GM19351 (cell line): ENCODE measurements around the gene MBTPS2.
"Not testable (repeated sequence)": the region's sequence is repeated elsewhere in the genome, so short reads cannot be mapped to it uniquely, and the experiment has no call there.

ENCODE experiments used
- ATAC-seq: cut with Tn5 transposase; IDR thresholded peaks from one replicate; pipeline ENCODE4 v1.9.1; 2021; ENCODE audit warnings: mild to moderate bottlenecking, moderate library complexity; ENCODE audit not compliant: unreplicated experiment

Gene MBTPS2

DNA sequence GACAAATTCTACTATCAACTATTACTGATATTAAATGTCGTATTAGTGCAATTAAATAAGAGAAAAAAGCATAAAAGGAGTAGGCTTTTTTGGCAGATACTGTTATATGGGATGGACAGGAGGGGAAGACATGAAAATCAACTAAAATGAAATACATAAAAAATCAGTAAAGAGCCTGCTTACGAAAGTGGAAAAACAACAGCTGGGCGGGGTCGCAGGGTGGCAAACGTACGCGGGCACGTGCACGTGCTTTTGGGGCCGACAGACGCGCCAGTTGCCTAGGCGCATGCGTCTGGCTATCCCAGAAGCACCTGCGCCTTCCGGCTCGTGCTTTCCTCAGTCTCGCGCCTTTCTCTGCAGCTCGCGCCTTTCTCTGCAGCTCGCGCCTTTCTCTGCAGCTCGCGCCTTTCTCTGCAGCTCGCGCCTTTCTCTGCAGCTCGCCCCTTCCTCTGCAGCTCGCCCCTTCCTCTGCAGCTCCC is 16.6 kb downstream of the MBTPS2 start, which contains the start of gene YY2:
Gene YY2 (plus strand): TSS at position 51 of the 479 bp plus-strand sequence. CDS start 498 bp downstream, outside the sequence.
- no peak for ATAC-seq

DNA sequence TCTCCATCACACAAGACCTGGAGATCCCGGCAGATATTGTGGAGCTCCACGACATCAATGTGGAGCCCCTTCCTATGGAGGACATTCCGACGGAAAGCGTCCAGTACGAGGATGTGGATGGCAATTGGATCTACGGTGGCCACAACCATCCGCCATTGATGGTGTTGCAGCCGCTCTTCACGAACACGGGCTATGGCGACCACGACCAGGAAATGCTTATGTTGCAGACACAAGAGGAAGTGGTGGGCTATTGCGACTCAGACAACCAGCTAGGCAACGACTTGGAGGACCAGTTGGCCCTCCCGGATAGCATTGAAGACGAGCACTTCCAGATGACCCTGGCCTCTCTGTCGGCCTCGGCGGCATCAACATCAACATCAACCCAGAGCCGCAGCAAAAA is 17.1 kb downstream of the MBTPS2 start:
- ATAC-seq, result no peak

DNA sequence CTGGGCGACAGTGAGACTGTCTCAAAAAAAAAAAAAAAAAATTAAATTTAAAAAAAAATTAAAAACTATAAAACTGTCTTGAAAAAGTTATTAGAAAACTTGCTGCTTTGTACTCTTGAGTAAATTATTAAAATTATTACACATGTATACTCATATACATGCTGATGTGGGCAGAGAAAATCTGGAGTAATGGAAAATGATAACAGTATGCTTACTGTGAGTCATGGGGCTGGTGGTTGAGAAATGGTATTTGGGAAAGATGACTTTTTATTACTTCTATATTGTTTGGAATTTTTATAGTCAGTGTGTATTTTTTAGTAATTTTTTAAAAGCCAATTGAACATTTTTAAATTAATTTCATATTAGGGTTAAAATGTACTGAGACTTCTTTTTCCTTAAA is 23.8 kb downstream of the MBTPS2 start:
- ATAC-seq, result no peak

DNA sequence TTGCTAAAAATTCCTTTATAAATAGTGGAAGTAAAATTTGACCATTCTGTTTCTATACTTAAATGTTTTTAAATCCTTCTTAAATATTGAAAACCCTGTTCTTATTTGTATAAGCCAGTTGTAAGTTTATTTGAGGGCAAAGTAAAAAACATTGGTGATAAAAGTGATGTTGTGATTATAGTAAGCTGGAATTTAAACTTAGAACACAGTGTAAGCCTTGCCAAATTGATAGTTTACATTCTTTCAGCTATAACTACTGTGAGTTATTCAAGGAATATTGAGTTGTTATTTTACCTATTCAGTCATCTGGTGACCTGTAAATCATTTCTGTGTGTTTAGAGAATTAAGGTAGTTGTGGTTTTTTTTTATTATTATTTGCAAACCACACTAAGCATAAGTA is 26.0 kb downstream of the MBTPS2 start:
- ATAC-seq, result no peak

DNA sequence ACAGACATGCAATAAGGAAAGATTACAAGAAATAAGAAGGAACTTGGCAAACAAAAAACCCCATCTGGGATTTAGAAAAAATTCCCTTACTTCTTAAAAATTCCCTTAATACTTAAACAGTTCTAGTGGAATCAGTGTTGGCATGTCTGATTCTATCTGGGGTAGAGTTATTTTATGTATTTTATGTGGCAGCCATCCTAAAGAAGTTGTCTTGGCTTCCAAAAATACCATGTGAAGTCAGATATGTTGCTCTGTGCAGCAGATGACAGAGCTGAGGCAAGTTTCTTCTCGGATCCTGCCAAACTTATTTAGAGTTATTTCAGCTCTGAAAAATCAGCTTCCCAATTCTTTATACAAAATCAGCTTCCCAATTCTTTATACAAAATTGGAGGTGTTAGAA is 31.1 kb downstream of the MBTPS2 start:
- ATAC-seq, result no peak

DNA sequence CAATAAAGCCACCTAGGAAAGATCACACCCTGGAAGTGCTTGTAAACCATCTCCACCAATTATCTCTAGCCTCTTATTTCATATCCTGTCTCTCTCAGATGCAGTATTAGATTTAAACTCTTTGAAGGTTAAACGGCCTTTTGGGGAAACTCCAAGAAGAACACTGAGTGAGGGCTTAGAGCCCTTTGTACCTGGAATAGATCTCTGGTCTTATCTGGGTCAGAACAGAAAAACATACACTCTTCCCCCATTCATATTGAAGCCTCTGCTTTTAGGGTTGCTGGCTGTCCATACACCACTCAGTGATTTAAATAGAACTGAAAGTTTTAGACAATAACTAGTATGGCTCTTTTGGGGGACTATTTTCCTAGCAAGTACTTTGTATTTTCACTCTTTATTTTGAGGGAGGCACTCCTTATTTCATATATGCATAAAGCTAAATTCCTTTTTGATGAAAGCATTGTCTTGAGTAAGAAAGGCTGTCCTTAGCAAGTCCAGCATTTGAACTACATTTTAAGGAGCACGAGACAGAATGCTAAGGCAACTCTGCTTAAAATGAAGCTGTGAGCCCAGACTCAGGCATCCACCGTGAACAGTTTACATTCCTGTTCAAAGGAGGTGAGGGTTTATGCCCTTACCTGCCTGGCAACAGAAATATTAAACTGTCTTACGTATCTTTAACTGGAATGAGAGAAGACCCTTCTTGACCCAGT is 33.8 kb downstream of the MBTPS2 start:
- no peak for ATAC-seq

DNA sequence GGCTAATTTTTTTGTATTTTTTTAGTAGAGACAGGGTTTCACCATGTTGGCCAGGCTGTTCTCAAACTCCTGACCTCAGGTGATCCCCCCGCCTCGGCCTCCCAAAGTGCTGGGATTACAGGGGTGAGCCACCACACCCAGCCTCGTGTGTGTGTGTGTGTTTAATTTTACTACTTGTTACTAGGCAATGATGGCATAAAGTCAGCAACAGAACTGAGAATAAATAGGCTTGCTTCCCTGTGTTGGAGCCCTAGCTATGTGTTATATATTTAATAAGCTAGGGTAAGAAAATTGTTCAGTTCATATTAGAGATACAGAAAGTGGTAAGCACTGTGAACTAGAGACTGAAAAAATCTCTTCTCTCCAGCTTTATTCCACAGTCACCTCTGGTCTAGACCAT is 34.8 kb downstream of the MBTPS2 start:
- ATAC-seq, result not testable (repeated sequence)

DNA sequence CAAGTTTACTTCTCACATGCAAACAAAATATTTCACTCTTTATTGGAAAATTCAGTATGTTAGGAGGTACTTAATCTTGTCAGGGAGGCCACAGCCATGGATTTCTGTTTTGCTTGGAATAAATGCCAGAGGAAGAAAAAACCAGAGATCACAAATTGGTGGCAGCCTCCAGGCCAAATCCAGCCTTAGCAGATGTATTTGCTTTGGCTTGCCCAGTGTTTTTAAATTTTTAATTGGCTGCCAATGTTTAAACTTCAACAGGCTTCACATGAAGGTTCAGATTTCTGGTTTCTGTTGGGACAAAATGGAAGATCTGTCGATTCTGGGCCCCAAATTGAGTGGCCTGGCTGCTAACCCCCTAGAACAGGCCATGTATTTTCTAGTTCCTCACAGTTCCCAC is 35.6 kb downstream of the MBTPS2 start:
- no peak for ATAC-seq

DNA sequence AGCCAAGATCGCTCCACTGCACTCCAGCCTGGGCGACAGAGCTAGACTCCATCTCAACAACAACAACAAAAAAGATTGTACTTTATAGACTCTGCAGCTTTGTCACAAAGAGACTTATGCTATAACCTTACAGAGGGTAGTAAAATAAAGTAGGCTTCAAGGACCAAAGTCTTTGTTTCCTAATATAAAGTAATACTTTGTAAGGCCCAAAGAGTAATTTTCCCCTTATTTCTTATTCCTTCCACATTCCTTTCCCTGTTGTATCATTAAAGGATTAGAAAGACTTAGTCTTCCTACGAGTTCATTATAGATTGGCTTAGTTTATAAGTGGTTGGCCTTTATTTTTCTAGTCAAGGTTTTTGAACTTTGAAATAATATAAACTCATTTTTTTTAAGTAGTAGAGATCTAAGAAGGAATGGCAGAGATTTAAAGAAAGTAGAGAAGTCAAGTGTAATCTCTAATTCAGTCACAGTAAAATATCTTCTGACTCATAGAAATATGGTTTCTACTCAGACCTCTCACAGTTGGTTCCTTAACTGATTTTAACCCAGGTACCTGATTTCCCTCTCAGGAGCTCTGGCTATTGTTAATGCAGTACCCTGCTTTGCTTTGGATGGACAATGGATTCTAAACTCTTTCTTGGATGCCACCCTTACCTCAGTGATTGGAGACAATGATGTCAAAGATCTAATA is 42.6 kb downstream of the MBTPS2 start:
- no peak for ATAC-seq

DNA sequence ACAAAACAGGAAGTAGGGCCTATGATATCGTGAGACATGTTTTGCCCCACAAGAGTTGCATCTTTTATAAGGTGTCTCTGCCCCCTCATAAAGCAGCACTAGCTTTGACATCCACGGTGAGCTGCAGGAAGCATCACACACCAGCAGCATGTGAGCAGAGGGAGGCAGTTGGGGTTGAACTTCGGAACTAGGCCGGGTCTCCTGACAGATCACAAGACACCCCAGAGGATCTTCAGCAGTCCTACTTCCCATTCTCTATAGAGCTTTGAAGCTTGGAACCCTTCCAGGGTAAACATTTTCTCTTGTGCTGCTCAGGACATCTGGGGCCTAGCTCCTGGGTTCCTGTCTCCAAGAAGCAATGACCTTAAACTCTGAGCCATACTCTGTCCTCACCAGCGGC is 43.8 kb downstream of the MBTPS2 start:
- ATAC-seq, result no peak

DNA sequence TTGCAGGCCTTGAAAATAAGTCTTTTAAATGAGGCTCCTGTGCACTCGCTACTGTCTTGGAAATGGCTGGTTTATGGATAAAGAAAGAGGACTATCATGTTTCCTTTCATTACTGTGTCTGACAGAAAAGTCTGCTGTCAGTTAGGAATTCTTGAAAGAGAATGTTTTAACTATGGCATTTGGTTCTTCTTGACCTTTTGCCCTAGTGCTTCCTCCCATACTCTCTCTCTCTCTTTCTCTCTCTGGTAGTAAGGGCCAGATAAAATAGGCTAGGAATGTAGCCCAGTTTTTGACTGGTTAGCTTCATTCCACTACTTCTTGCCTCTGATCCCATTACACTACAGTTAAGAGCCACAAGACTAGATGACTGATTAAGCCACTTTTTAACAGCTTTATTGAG is 46.2 kb downstream of the MBTPS2 start:
- ATAC-seq, result no peak

DNA sequence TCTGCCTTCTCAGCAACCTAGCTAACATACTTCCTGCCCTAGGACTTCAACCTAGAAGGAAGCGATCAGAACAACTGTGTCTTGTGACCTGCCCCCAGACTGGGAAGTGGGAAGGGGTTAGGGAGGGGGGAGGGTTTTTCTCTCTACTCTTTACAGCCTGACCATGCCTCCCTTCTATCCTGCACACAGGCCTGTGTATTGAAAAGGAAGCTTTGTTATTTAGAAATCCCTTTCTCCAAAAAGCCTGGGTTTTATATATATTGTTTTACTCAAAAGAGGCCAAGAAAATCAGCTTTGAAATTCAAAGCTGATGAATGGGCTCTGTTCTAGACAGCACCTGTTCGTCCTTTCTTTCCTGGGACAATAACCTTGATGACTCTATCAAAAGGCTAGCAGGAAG is 65.9 kb downstream of the MBTPS2 start:
- no peak for ATAC-seq

DNA sequence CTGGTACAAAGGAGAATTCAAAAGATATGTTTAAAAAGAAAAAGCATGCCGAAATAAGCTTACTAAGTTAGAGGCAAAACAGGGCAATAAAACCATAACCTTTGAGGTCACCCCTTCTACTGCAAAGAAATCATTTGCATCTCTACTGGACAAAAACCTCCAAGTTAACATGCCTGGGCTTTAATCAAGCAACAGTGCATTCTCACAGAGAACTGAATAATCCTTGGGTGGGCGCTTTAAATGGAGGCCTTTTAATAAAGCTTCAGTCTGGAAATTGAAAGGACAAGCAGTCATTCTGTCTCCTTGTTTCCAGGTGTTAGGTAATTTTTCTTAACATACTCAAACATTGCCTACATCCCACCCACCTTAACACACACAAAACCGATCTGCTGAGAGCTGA is 66.5 kb downstream of the MBTPS2 start:
- no peak for ATAC-seq

DNA sequence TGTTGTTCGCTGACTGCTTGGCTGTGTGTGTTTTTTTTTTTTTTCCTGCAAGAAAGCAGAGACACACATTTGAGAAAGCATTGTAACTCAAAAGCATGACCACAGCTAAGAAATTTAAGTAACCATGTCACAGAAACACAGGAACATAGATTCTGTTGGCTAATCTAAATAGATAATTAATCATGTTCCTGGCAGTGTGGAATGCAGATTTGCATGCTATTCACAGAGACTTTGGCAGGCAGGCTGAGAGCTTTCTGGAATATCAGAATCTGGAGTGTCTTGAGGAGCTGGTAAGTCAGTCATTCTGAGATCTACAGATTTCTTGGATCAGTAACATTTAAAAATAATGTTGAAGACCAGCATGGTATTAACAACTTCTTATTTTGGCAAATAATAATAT is 67.8 kb downstream of the MBTPS2 start:
- no peak for ATAC-seq

DNA sequence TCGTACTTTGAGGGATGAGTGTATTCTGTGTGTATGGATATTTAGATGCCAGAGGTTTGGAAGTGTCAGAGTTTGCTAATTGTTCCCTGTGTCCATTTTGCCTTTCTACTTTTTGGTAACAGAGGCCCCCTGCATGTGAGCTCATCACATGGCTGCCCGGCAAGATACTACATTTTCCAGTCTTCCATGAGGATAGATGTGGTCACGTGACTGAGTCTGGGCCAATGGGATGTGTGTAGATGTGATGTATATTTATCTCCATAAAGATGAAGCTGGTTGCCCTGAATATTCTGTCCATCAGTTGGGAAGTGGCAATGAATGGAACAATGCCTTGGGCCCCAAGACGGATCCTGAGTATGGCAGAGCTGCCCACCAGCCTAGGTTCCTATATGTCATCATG is 72.1 kb downstream of the MBTPS2 start:
- no peak for ATAC-seq

DNA sequence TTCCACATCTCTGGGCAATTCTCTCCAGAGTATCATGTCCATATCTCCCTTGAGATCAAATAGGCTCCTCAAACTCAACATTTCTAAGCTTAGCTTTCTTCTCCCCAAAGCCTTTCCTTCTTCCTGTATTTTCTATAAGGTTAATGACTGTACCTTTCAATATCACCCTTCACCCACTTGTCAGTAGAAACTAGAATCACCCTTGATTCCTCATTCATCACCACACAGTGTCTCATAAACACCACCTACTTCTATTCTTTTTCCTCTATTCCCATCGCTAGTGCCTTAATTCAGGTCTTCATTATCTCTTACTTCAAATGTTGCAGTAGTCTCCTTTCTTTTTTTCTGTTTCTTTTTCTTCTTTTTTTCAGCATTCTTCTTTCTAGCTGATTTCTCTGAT is 72.8 kb downstream of the MBTPS2 start:
- ATAC-seq, result no peak

DNA sequence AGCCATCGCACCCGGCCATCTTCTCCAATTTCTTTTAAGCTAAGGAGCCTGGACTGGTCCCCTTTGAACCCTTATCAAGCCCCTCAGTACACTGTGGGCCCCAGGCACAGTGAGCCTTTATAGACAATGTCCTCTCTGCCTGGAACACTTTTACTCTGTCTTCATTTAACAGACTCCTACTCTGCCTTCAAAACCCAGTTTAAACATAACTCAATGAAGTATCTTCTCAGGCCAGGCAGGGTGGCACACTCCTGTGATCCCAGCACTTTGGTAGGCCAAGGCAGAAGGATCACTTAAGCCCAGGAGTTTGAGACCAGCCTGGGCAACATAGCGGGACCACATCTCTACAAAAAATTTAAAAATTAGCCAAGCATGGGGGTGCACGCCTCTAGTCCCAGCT is 73.6 kb downstream of the MBTPS2 start:
- no peak for ATAC-seq

DNA sequence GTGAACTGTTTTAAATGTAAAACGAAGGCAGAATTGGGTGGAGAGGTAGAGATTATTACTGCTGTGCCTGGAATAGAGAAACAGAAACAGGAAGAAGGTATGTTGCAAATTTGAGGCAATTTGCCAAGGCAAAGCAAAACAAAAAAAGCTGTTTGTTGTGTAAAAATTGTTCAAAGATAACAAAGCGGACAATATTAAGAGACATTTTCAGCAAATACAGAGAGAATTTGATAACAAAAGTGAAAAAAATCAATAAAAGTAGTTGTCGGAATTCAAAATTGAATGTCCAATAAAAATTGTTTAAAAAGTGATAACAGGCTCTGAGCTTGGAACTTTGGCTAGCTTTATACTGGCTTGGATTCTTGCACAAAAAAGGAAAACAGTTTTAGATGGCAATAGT is 86.7 kb downstream of the MBTPS2 start:
- no peak for ATAC-seq

DNA sequence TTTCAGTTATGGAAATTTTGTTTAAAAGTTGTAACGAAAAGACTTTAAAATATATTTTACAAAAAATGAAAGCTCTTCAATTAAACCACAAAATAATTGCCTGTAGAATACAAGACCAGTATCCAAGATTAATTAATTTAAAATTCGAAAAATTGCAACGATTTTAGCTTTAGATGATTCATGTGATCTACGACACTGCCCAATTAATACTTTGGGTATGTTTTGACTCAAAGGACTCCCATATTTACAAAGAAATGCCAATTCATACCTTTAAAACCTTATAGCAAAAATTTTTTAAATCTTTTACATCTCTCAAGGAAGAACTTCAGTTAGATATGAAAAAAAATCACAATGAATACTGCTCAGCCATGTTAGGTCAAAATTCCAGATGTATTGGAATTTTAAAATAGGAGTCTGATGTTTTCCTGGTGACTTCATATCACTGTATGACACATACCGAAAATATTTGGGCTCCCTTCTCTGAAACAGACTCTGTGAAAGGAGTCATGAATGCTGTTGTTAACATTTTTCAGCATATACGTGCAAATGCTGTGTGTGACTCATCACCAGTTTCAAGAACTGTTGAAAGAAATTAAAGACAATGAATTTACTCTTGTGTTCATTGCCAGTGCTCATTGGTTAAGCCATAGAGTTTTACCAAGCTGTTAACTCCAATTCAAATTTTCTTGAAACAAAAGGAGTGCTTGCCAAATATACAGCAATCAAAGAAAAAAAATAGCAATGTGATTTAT is 87.3 kb downstream of the MBTPS2 start:
- ATAC-seq, result peak; percentile 89

DNA sequence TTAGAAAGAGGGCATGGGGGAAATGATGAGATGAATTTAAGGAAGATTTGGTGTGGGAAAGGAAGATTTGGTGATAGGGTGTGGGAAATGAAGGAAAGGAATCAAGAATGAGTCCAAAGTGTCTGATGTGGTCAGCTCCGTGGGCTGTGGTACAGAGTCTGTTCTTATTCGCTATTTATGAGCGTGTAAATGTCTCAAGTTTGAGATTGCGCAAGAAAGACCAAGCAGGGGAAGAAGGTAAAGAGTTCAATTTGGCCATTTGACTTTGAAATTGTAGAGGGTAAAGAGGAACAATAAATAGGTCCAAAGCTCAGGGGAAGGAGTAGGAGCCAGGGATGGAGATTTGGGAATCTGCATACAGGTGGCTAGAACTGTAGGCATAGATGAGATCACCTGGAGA is 89.8 kb downstream of the MBTPS2 start:
- no peak for ATAC-seq

DNA sequence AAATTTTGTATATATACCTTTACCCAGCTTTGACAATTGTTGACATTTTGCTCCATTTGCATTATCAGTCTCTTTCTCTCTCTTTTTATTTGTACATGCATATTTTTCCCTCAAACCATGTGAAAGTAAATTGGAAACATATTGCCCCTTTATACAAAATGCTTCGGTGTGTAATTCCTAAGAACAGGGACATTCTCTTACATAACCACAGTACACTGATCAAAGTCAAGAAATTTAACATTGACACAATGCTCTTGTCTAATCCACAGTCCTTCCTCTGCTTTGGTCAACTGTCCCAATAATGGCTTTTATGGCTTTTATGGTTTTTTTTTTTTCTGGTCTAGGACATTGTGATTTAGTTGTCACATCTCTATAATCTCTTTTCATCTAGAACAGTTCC is 91.6 kb downstream of the MBTPS2 start:
- no peak for ATAC-seq
